ENCODE results near the gene CTIF.

The CTIF gene

GRCh38 chr18:48795696-48796095 is 256.9 kb downstream of the CTIF start:
- no peak for DNase-seq

- DNase-seq: no peak
These were observed 257.8 kb downstream of the CTIF start for GRCh38 chr18:48796491-48797205.

- DNase-seq: no peak
These were observed 259.0 kb downstream of the CTIF start for GRCh38 chr18:48797841-48798255.

- no peak for DNase-seq
These were observed 259.8 kb downstream of the CTIF start for GRCh38 chr18:48798334-48799245.

GRCh38 chr18:48799724-48800315 is 261.0 kb downstream of the CTIF start:
- DNase-seq: no peak

GRCh38 chr18:48800466-48800865 is 261.6 kb downstream of the CTIF start:
- no peak for DNase-seq

GRCh38 chr18:48800876-48801727 is 262.3 kb downstream of the CTIF start:
- no peak for DNase-seq

GRCh38 chr18:48801728-48802542 is 263.1 kb downstream of the CTIF start:
- DNase-seq: no peak

- DNase-seq: no peak
These were observed 263.9 kb downstream of the CTIF start for GRCh38 chr18:48802543-48803290.

- no peak for DNase-seq
These were observed 264.7 kb downstream of the CTIF start for GRCh38 chr18:48803518-48803917.

- DNase-seq: no peak
These were observed 265.4 kb downstream of the CTIF start for GRCh38 chr18:48803951-48804855.

GRCh38 chr18:48804856-48805610 is 266.2 kb downstream of the CTIF start:
- DNase-seq: no peak

GRCh38 chr18:48805826-48806535 is 267.1 kb downstream of the CTIF start:
- no peak for DNase-seq

- no peak for DNase-seq
These were observed 267.9 kb downstream of the CTIF start for GRCh38 chr18:48806551-48807261.

- no peak for DNase-seq
These were observed 269.6 kb downstream of the CTIF start for GRCh38 chr18:48808476-48808875.

- no peak for DNase-seq
These were observed 270.5 kb downstream of the CTIF start for GRCh38 chr18:48809365-48809764.

- DNase-seq: no peak
These were observed 272.0 kb downstream of the CTIF start for GRCh38 chr18:48810805-48811204.

- no peak for DNase-seq
These were observed 272.6 kb downstream of the CTIF start for GRCh38 chr18:48811401-48811800.

Measured in amniotic stem cell (primary cell).